ENCODE measurements around the gene ZNF366.

ZNF366 gene

GRCh38 chr5:72400950-72401349 lies 106.3 kb downstream of the ZNF366 start:
- DNase-seq, result no peak

- no peak for DNase-seq
These were observed 109.4 kb downstream of the ZNF366 start for GRCh38 chr5:72397836-72398235.

GRCh38 chr5:72394688-72395087 lies 112.5 kb downstream of the ZNF366 start:
- DNase-seq, result no peak

GRCh38 chr5:72393052-72393451 lies 114.2 kb downstream of the ZNF366 start:
- no peak for DNase-seq

Measured in activated T-cell treated with anti-CD3 and anti-CD28 coated beads for 4 hours (primary cell).